ENCODE measurements around the gene REG3A.

REG3A gene

DNA sequence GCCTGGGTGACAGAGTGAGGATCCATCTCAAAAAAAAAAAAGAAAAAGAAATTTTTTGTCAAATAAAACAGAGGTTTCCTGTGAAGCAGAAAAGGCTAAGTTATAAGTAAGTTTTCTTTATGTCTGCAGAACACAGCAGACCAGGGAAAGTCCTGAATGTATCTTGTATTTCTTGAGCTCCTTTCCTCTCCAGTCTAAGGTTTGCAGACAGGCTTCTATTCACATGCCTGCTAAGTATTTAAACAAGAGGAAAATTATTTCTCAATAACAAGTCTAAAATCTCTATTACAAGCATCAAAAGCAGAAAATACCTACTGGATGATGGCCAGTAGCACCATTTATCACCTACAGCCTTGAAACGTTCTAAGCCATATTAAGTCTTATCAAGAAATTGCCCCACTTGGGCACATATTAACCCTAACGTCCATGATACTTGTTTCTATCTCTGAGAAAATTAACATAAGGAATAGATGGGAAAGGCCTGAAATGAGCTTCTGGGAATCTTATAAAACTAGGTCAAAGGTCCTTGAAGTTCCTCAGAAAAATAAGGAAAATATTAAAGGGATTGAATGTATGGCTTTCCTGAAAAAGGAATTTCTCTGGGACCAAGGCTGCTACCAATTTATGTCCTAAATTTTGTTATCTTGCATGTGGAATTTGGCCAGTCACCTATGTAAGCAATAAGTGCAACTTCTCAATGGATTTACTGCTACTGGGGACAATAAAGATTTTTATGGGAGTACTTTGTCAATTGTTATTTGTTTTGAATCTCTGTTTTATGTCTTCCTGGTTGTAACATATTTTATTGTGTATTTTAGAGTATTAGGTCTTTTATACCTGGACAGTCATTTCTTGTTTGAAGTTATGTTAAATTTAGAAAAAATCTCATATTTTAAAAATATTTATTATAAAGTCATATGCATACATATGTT is 42.3 kb downstream of the REG3A start:
- no peak for DNase-seq

DNA sequence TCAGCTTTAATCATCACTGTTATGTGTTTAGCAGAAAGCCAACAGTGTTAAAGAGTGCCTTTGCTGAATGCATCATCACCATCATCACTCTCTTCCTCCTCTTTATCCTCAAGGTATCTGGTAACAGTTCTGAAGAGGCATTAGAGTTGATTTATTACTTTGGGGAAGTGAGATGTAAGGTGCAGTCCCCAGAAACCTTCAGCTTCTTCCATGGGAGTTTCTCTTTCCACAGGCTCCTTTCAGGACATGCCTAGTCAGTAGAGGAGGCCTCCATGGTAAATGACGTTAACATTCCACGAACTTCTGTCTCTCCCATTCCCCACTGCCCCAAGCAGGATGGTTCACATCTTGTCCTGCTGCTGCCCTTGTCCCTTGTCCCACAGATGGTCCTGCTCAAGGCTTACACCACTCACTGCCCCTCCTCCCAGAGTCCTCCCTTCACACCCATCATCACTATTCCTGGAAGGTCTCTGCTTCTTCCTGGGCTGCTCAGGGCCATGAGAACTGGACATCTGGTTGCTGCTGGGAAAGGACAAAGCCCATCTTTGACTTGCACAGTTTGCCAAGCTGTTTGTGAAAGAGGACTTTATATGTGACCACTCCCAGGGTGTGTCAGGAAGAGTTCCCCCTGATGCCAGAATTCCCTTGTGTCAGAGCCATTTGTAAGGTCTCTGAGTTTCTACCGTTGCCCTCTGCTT is 44.6 kb downstream of the REG3A start:
- DNase-seq: no peak

DNA sequence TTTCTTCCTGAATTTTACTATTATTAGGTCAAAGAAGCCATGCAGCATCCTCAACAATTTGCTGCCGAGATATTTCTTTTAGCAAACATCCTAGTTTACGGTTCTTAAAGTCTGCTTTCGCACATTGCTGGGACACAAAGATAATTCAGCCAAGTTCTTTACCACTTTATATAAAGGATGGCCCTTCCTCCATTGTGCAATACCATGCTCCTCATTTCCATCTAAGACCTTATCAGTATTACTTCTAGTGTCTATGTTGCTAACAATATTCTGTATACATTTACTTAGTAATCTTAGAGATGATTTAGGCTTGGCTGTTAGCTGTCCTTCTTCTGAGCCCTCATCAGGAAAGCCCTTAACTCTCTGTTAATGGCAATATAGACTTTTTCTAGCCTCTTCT is 47.3 kb downstream of the REG3A start:
- DNase-seq: no peak

Measured in kidney glomerular epithelial cell (primary cell).